Stomach (tissue), 9 donors: ENCODE measurements around the gene AMIGO3. TPM values are rescaled to one million over a fixed set of nuclear protein-coding genes. Genes with fewer than 3 reads are reported as not detected.

Experiments used
- DNase-seq, 2 donors: peaks; one replicate each; pipeline versions ENCODE4 v3.0.0 to v3.0.0-alpha.2; 2013 to 2019
- H3K27ac ChIP-seq, 5 donors: fragments of 200-600 bp in 4 of 5; sonication (generic) in 4 of 5; one replicate each; pipeline ENCODE4 v1.5.1; 2013 to 2019; ENCODE audit warnings: mild to moderate bottlenecking in 1 of 5, moderate library complexity in 1 of 5
- H3K27me3 ChIP-seq, 3 donors: fragments of 200-600 bp; sonication (generic); one replicate each; pipeline ENCODE4 v1.5.1; 2017 to 2019; ENCODE audit warnings: mixed run types in 1 of 3
- H3K36me3 ChIP-seq, 4 donors: fragments of 200-600 bp; sonication (generic); 1 replicate in 3 of 4; 2 replicates in 1 of 4; pipeline ENCODE4 v1.5.1; 2016 to 2019
- H3K4me1 ChIP-seq, 4 donors: fragments of 200-600 bp; sonication (generic); one replicate each; pipeline ENCODE4 v1.5.1; 2016 to 2019
- H3K4me3 ChIP-seq, 4 donors: fragments of 200-600 bp; sonication (generic) in 3 of 4; one replicate each; pipeline ENCODE4 v1.5.1; 2016 to 2019; ENCODE audit warnings: mild to moderate bottlenecking in 1 of 4
- H3K9me3 ChIP-seq, 4 donors: fragments of 200-600 bp; sonication (generic); one replicate each; pipeline ENCODE4 v1.5.1; 2016 to 2019
- EP300 ChIP-seq: sonication (generic); formaldehyde crosslinking; IDR thresholded peaks from one replicate; pipeline ENCODE4 v1.6.1; 2017; ENCODE audit warnings: antibody characterized with exemption
- POLR2A ChIP-seq, 4 donors: fragments of 450-650 bp; IDR thresholded peaks; one replicate each; pipeline ENCODE4 v1.6.1; 2016; ENCODE audit warnings: antibody characterized with exemption in 4 of 4, control low read depth in 2 of 4, mild to moderate bottlenecking in 1 of 4, moderate library complexity in 1 of 4
- POLR2AphosphoS5 ChIP-seq, 3 donors: sonication (generic); formaldehyde crosslinking; IDR thresholded peaks; one replicate each; pipeline ENCODE4 v1.6.1; 2016; ENCODE audit warnings: antibody characterized with exemption in 3 of 3
- WGBS, 5 donors: extraction: QIAGEN DNeasy Blood & Tissue Kit in 3 of 5; methylation state at CpG; one replicate each; pipeline versions ENCODE4 v1.1.5 to v1.1.7; 2013 to 2018; 5-methylcytosine and 5-hydroxymethylcytosine counted together
- intact Hi-C: fragments of 100-400 bp; cut with DNase I; formaldehyde crosslinking; loops from one replicate; pipeline ENCODE4 v1.15.1; 2023; ENCODE audit warnings: low total_unique reads
- polyA plus RNA-seq, 3 donors: library from polyadenylated mRNA; stranded (reverse); fragments of 200-250 nt; gene quantifications; one replicate each; pipeline ENCODE4 v1.2.3, GENCODE V29; 2013
- small RNA-seq, 4 donors: library from RNA; depleted of rRNA; stranded (forward); fragments of <200 nt; gene quantifications; one replicate each; pipeline ENCODE3, GENCODE V24; 2016
- total RNA-seq, 5 donors: library from RNA; depleted of rRNA; stranded (reverse); fragments of >200 nt; gene quantifications; one replicate each; pipeline versions ENCODE4 v1.1.0 to v1.2.3, GENCODE V29; 2014 to 2016
- TF ChIP-seq, protein P1 (sequence below), 7 experiments: fragments of 450-650 bp in 4 of 7; fragments of 200-600 bp in 3 of 7; sonication (generic) in 3 of 7; IDR thresholded peaks; one replicate each; pipeline ENCODE4 v1.5.1; 2016 to 2019; ENCODE audit warnings: antibody characterized with exemption in 7 of 7, control low read depth in 2 of 7, mild to moderate bottlenecking in 1 of 7
- donor health status: healthy with polysubstance abuse.
- donor health status: Bipolar disorder and iron deficiency.
- donor health status: healthy.

The AMIGO3 gene
- total and polyA plus RNA-seq, 8 donors, result 0.19 to 1.3 (median 0.80) TPM; not detected in 4

DNA sequence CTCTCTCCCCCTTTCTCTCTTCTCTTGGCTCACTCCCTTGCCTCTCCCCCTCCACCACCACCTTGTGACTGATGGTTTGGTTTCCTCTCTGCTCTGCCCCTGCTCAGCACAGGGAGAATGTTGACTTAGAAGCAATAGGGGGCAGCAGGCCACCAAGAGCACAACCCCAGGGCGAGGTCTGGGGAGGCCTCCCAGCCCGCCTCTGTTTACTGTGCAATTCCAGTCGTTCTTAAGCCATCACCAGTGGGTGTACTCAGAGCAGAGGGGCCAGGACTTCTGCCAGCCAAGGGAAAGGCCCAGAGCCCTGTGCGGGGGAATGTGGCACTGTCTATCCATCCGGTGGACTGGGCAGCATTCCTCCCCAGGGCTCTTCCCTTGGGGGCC, 51.1 kb downstream of the AMIGO3 start:
- H3K4me1 ChIP-seq, result peaks cover 4 to 45% (median 19%) of the 10 kb centered on the region in 4 donors
- WGBS, 5 donors, result 20 to 37% (median 29%) methylated on average over 5 of the region's 5 CpGs
- peaks cover 0 to 10% (median 0%) of the 10 kb centered on the region in 3 donors for H3K27me3 ChIP-seq
- no peak for DNase-seq
- H3K9me3 ChIP-seq, result no peaks in the 10 kb centered on the region
- no peak overlapping the region for H3K27ac ChIP-seq
- intact Hi-C loops, result loop anchor here (5.0 kb wide), 1 partner anchor 126 kb away; no protein-coding TSS in a partner anchor
- no peak overlapping the region for H3K4me3 ChIP-seq
- no peaks in the 10 kb centered on the region for H3K36me3 ChIP-seq
- TF ChIP-seq, protein P1, sequence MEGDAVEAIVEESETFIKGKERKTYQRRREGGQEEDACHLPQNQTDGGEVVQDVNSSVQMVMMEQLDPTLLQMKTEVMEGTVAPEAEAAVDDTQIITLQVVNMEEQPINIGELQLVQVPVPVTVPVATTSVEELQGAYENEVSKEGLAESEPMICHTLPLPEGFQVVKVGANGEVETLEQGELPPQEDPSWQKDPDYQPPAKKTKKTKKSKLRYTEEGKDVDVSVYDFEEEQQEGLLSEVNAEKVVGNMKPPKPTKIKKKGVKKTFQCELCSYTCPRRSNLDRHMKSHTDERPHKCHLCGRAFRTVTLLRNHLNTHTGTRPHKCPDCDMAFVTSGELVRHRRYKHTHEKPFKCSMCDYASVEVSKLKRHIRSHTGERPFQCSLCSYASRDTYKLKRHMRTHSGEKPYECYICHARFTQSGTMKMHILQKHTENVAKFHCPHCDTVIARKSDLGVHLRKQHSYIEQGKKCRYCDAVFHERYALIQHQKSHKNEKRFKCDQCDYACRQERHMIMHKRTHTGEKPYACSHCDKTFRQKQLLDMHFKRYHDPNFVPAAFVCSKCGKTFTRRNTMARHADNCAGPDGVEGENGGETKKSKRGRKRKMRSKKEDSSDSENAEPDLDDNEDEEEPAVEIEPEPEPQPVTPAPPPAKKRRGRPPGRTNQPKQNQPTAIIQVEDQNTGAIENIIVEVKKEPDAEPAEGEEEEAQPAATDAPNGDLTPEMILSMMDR (IDR thresholded peaks at IDR 0.05), result no peak
- TF ChIP-seq EP300 (no peak), POLR2AphosphoS5 (IDR thresholded peaks at IDR 0.05) (no peak), POLR2A (IDR thresholded peaks at IDR 0.05) (no peak)

DNA sequence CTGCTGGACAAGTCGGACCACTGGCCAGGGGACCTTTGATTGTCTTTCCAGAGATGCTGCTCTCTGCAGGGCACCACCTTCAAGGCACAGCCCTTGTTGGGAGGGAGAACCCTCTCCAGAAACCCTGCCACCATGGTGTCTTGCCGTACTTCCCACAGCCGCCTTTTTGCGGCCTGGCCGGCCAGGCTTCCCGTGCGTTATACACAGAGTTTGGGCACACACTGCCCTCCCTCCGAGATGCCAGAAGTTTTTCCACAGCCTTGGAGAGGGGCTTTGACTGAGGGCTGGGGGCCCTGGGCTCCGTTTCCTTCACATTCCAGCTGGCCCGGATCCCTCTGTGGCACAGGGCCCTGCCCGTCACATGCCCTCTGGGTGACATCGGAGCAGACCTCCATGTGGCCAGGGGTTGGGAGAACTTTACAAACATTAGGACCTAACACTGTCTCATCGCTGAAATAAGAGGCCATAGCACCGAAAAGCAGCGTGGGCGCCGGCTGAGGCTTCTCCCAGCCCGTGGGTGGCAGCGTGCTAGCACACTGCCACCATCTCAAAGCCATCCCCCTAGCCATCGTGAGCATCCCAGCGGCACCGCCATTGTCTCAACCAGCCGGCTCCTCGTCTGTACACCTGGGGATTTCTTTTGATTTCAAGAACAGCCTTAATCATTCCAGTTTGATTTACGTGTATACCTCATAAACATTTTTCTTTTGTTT, 51.6 kb downstream of the AMIGO3 start:
- Histone ChIP-seq H3K9me3 (no peaks in the 10 kb centered on the region), H3K27ac (no peak overlapping the region), H3K4me3 (no peak overlapping the region), H3K4me1 (peaks cover 0 to 40% (median 15%) of the 10 kb centered on the region in 4 donors), H3K36me3 (no peaks in the 10 kb centered on the region), H3K27me3 (peaks cover 0 to 15% (median 0%) of the 10 kb centered on the region in 3 donors)
- intact Hi-C loops, result loop anchor here (5.0 kb wide), 1 partner anchor 126 kb away; no protein-coding TSS in a partner anchor
- TF ChIP-seq POLR2A (IDR thresholded peaks at IDR 0.05), result no peak
- TF ChIP-seq EP300, result no peak
- no peak for TF ChIP-seq POLR2AphosphoS5 (IDR thresholded peaks at IDR 0.05)
- TF ChIP-seq, protein P1 (IDR thresholded peaks at IDR 0.05), result no peak
- DNase-seq, result no peak
- WGBS, 5 donors, result 80 to 88% (median 82%) methylated on average over 20 to 25 of the region's 25 CpGs

Small RNA genes lying within 50 kb of the gene (small RNA-seq; reads per million reads assigned to genes)
- gene AMIGO3, result 0 reads per million in 4 donors
- gene COX6CP14, result 0 reads per million in 4 donors

Other genes with a start within 250 kb of the AMIGO3 start
- 100 to 1,000 TPM in 1 of 5 donors, 10 to 100 TPM in 4; 29.8 to 144 (median 67.5) TPM for gene DAG1, start 249.4 kb downstream of the AMIGO3 start, total RNA-seq
- 10 to 100 TPM in 2 of 3 donors, 1 to 10 TPM in 1; 4.1 to 21.9 (median 13.1) TPM for gene DAG1, start 249.4 kb downstream of the AMIGO3 start, polyA plus RNA-seq
- gene BSN, start 165.2 kb downstream of the AMIGO3 start, total RNA-seq, result 1 to 10 TPM in 3 of 5 donors, under 1 TPM in 1, not detected in 1; 0.37 to 4.5 (median 1.5) TPM
- under 1 TPM in 2 of 3 donors, not detected in 1; 0.03 to 0.06 TPM for gene BSN, start 165.2 kb downstream of the AMIGO3 start, polyA plus RNA-seq
- gene APEH, start 45.3 kb downstream of the AMIGO3 start, total RNA-seq, result 100 to 1,000 TPM in 1 of 5 donors, 10 to 100 TPM in 4; 23.9 to 104 (median 49.4) TPM
- 10 to 100 TPM; 40.3 to 69.7 (median 46.0) TPM for gene APEH, start 45.3 kb downstream of the AMIGO3 start, polyA plus RNA-seq
- gene MST1, start 30.2 kb downstream of the AMIGO3 start, total RNA-seq, result 100 to 1,000 TPM in 2 of 5 donors, 10 to 100 TPM in 2, 1 to 10 TPM in 1; 6.7 to 172 (median 14.9) TPM
- gene MST1, start 30.2 kb downstream of the AMIGO3 start, polyA plus RNA-seq, result 10 to 100 TPM; 18.9 to 36.9 (median 20.5) TPM
- gene RNF123, start 30.1 kb downstream of the AMIGO3 start, total RNA-seq, result 10 to 100 TPM; 19.6 to 75.4 (median 33.3) TPM
- gene RNF123, start 30.1 kb downstream of the AMIGO3 start, polyA plus RNA-seq, result 10 to 100 TPM; 18.1 to 22.8 (median 22.0) TPM
- gene GMPPB, start 4.3 kb upstream of the AMIGO3 start, total RNA-seq, result 10 to 100 TPM; 26.3 to 81.7 (median 39.3) TPM
- gene GMPPB, start 4.3 kb upstream of the AMIGO3 start, polyA plus RNA-seq, result 10 to 100 TPM; 14.4 to 33.6 (median 27.3) TPM
- gene IP6K1, start 66.9 kb upstream of the AMIGO3 start, total RNA-seq, result 10 to 100 TPM; 16.8 to 68.3 (median 36.4) TPM
- 10 to 100 TPM in 2 of 3 donors, 1 to 10 TPM in 1; 7.7 to 16.1 (median 11.5) TPM for gene IP6K1, start 66.9 kb upstream of the AMIGO3 start, polyA plus RNA-seq
- gene CDHR4, start 80.2 kb upstream of the AMIGO3 start, total RNA-seq, result under 1 TPM in 2 of 5 donors, not detected in 3; under 0.01 to 0.73 TPM
- gene CDHR4, start 80.2 kb upstream of the AMIGO3 start, polyA plus RNA-seq, result under 1 TPM in 1 of 3 donors, not detected in 2; 0.18 TPM
- 1 to 10 TPM in 3 of 5 donors, not detected in 2; 1.8 to 3.3 (median 2.3) TPM for gene INKA1, start 83.6 kb upstream of the AMIGO3 start, total RNA-seq
- 10 to 100 TPM in 1 of 3 donors, 1 to 10 TPM in 2; 4.4 to 15.0 (median 5.5) TPM for gene INKA1, start 83.6 kb upstream of the AMIGO3 start, polyA plus RNA-seq
- gene UBA7, start 94.3 kb upstream of the AMIGO3 start, total RNA-seq, result 100 to 1,000 TPM in 1 of 5 donors, 10 to 100 TPM in 4; 36.2 to 250 (median 76.3) TPM
- gene UBA7, start 94.3 kb upstream of the AMIGO3 start, polyA plus RNA-seq, result 10 to 100 TPM; 27.2 to 56.2 (median 30.2) TPM
- gene TRAIP, start 136.9 kb upstream of the AMIGO3 start, total RNA-seq, result 1 to 10 TPM in 3 of 5 donors, not detected in 2; 2.3 to 7.0 (median 2.8) TPM
- gene TRAIP, start 136.9 kb upstream of the AMIGO3 start, polyA plus RNA-seq, result 1 to 10 TPM; 1.5 to 4.3 (median 2.0) TPM
- 1 to 10 TPM in 1 of 5 donors, not detected in 4; 1.5 TPM for gene CAMKV, start 150.2 kb upstream of the AMIGO3 start, total RNA-seq
- gene CAMKV, start 150.2 kb upstream of the AMIGO3 start, polyA plus RNA-seq, result under 1 TPM in 1 of 3 donors, not detected in 2; 0.03 TPM
- 100 to 1,000 TPM in 3 of 5 donors, 10 to 100 TPM in 2; 22.4 to 386 (median 181) TPM for gene MST1R, start 184.2 kb upstream of the AMIGO3 start, total RNA-seq
- 10 to 100 TPM; 15.9 to 59.0 (median 31.8) TPM for gene MST1R, start 184.2 kb upstream of the AMIGO3 start, polyA plus RNA-seq
- gene MON1A, start 210.1 kb upstream of the AMIGO3 start, total RNA-seq, result 10 to 100 TPM in 4 of 5 donors, 1 to 10 TPM in 1; 3.9 to 33.8 (median 11.6) TPM
- 1 to 10 TPM; 6.1 to 8.2 (median 7.7) TPM for gene MON1A, start 210.1 kb upstream of the AMIGO3 start, polyA plus RNA-seq
- 100 to 1,000 TPM; 133 to 239 (median 139) TPM for gene RBM6, start 220.5 kb upstream of the AMIGO3 start, total RNA-seq
- 100 to 1,000 TPM in 1 of 3 donors, 10 to 100 TPM in 2; 87.0 to 107 (median 98.3) TPM for gene RBM6, start 220.5 kb upstream of the AMIGO3 start, polyA plus RNA-seq